Activated CD8-positive, alpha-beta memory T cell treated with anti-CD3 and anti-CD28 coated beads, Interleukin-2, amount 50 U/mL, for 24 hours (primary cell): ENCODE measurements around the gene SCAPER.
"Not testable (repeated sequence)": the region's sequence is repeated elsewhere in the genome, so short reads cannot be mapped to it uniquely, and the experiment has no call there.

Experiments used
- DNase-seq: peaks from one replicate; pipeline ENCODE4 v3.0.0-alpha.2; 2020; ENCODE audit errors: extremely low read depth

Gene SCAPER

GRCh38 chr15:76850367-76850766 is 54.8 kb downstream of the SCAPER start:
- not testable (repeated sequence) for DNase-seq

DNA sequence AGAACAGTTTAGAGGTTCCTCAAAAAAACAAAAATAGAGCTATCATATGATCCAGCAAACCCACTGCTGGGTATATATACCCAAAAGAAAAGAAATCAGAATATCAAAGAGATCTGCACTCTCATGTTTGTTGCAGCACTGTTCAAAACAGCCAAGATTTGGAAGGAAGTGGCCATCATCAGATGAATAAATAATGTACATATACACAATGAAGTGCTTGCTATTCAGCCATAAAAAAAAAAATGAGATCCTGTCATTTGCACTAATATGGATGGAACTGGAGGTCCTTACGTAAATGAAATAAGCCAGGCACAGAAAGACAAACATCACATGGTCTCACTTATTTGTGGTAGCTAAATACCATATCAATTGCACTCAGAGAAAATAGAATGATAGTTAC is 58.4 kb downstream of the SCAPER start:
- DNase-seq: no peak

DNA sequence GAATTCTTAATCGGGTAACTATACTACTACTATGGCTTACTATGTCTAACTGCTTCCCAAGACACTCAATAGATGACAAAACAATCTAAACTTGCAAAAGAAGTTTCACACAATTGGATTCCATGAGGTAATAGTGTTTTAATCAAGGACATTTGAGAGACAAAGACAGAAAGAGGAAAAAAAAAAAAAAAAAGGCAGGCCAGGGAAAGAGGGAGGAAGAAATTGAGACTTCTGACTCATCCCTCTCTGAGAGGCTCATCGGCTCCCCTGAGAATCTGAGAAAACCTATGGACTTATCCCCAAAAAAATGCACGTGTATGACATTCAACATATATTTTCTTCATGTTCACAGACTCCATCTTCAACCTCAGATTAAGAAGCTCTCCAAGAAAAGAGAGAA is 61.0 kb downstream of the SCAPER start:
- no peak for DNase-seq

GRCh38 chr15:76843269-76843668 is 61.9 kb downstream of the SCAPER start:
- DNase-seq: no peak

DNA sequence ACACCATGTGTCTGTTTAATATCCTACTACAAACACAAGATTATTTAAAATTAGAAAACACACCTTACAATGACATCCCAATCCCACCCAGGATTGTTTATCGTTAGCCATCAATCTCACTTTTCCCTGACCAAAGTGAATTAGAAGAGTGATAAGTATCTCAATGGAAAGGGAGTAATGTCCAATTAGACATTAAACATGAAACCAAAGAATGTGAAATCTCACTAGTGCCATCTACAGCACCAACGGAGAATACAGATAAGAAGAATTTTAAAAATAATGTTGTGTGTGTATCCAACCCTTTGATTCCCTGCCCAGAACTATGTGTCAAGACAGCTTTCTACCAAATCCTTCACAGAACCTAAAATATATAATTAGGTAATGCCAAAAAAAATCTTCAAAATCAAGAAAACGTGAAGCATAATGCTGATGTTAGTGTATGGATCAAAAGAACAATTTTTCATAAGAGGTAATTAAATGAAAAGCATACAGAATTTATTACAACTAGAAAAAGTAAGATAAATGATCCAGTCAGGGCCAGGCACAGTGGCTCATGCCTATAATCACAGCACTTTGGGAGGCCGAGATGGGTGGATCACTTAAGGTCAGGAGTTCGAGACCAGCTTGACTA is 64.2 kb downstream of the SCAPER start:
- DNase-seq: no peak

- no peak for DNase-seq
Measured at GRCh38 chr15:76839173-76839572, 66.0 kb downstream of the SCAPER start.

DNA sequence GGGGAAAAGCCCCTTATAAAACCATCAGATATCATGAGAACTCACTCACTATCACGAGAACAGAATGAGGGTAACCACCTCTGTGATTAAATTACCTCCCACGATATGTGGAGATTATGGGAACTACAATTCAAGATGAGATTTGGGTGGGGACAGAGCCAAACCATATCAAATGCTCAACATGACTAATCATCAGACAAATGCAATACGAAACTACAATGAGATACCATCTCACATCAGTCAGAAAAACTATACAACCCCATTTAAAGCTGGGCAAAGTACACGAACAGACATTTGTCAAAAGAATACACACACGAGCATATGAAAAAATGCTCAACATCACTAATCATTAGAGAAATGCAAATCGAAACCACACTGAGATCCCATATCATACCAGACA is 67.7 kb downstream of the SCAPER start:
- no peak for DNase-seq

DNA sequence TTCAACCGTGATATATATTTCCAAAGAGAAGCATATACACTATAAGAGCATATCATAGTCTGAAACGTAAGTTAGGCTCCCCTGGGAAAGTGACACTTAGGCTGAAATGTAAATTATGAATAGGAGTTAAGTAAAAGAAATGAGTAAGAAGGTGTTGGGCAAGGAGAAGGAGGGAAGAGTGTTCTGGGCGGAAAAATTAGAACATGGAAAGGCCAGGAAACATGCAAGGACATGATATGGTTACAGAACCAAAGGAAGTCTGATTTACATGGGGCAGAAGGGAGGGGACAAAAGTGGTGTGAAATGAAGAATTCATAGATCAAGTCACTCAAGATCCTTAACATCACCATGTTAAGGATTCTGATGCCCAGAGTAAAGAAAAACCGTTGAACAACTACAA is 75.2 kb downstream of the SCAPER start:
- DNase-seq: no peak

DNA sequence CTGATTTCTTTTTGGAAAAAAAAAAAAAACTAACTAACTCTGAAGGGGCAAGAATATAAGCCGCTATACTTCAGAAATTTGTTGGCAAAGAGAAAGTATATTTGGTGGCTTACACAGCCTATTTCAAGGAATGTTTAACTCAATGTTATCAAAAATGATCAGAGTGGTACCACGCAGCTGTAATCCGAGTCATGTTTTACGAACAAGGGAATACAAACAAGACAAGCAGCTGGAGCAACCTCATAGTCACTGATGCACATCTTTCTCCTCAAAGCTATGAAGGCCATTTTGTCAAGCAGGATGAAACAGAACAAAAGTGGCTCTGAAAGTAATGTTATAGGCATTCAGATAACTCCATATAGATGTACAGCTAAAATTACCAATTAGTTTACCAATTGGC is 81.2 kb downstream of the SCAPER start:
- no peak for DNase-seq

- DNase-seq: no peak
Measured at GRCh38 chr15:76823303-76823702, 81.8 kb downstream of the SCAPER start.

DNA sequence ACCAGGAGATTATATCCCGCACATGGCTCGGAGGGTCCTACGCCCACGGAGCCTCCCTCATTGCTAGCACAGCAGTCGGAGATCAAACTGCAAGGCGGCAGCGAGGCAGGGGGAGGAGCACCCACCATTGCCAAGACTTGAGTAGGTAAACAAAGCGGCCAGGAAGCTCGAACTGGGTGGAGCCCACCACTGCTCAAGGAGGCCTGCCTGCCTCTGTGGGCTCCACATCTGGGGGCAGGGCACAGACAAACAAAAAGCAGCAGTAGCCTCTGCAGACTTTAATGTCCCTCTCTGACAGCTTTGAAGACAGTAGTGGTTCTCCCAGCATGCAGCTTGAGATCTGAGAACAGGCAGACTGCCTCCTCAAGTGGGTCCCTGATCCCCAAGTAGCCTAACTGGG is 86.2 kb downstream of the SCAPER start:
- DNase-seq: not testable (repeated sequence)

DNA sequence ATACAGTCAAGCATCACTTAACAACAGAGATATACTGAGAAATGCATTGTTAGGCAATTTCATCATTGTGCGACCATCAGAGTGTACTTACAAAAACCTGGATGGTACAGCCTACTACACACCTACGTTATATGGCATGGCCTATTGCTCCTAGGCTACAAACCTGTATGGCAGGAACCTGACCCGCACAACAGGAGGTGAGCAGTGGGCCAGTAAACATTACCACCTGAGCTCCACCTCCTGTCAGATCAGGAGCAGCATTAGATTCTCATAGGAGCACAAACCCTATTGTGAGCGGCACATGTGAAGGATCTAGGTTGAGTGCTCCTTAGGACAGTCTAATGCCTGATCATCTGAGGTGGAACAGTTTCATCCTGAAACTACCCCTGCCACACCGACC is 89.7 kb downstream of the SCAPER start:
- DNase-seq: no peak

- no peak for DNase-seq
Measured at GRCh38 chr15:76812381-76812780, 92.8 kb downstream of the SCAPER start.

DNA sequence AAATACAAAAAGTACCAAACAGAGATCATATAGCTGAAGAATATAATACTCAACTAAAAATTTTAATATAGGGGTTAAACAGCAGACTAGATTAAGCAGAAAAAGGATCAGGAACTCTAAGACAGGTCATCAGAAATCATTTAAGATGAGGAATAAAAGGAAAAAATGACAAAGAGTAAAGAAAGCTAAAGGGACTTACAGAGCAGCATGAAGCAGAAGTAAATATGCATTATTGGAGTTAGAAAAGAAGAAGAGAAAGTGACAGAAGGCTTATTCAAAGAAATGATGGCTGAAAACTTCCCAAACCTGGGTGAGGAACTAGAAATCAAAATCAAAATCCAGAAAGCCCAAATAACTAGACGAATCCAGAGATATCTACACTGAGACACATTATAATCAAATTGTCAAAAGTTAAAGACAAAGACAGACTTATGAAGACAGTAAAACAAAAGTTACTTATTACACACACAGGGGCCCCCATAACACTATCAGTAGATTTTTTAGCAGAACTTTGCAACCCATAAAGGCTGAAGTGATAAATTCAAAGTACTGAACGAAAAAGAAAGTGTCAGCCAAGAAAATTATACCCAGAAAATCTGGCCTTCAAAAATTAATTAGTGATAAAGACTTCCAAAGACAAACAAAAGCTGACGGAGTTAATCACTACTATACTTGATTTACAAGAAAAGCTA is 95.6 kb downstream of the SCAPER start:
- DNase-seq: no peak

DNA sequence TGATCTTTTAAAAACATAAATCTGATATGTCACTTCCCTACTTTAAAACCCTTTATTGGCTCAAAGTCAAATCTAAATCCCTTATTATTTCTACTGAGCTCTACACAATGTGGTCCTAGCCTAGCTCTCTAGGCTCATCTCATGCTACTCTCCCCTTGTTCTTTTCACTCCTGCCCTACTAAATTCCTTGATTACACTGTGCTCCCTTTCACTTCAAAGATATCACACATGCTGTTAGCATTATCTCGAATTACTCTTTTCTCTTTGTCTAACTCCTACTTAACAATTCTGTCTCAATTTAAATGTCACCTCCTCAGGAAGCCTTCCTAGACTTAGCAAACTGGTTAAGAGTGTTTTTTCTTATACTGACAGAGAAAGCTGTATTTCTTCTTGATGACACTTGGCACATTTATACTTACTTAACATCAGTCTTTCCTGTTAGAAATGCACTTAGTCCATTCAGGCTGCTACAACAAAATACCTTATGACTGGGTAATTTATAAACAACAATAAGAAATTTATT is 102.0 kb downstream of the SCAPER start:
- DNase-seq: no peak

DNA sequence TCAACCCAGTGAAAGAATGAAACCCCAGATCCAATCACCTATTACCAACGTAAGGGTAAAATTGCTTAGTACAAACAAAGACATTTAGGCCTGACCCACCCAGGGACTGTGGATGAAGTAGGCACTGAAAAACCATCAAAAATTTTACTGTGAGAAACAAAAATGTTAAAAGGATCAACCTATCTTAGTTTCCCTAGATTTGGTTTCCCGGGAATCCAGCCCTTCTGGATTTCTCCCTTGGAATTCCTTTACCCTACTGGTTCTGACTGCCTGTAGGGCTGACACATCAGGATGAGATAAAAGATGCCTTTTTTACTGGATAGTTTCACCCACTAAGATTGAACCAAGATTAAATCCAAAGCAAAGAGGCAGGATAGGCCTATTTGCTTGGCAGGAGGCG is 102.7 kb downstream of the SCAPER start:
- DNase-seq: no peak

DNA sequence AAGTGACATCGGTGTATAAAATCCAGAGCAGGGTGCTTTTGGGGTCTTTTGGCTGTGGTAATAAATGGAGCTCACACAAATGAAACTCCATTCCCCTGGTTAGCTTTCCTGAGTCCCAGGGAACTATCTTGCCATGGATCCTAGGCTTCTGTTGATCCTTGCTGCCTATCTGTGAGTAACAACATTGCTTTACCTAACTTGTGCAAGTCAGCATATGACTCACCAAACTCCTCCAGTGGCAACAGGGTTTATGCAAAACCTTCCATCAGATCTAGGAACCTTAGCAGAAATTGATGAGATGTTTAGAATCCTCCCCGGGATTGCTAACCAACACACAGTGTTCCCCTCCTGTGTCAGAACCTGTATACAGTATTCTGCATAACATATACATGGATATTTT is 105.4 kb downstream of the SCAPER start:
- DNase-seq: no peak

DNA sequence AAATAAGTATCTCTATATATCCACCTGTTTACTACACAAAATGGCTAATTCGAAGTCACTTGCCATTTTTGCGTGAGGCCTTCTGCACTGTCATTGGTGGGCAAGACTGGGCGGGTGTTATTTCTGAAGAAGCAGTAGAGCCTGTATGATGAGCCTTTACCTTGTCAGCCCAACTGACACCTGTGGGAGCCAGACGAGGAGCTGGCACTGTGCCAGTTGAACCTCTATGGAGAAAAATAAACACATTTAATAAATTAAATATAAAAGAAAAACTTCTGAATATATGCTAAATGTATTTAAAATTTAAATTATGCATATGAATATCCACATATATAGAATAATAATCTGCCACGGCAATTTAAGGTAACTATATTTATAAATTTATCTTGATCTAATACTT is 109.9 kb downstream of the SCAPER start:
- no peak for DNase-seq

DNA sequence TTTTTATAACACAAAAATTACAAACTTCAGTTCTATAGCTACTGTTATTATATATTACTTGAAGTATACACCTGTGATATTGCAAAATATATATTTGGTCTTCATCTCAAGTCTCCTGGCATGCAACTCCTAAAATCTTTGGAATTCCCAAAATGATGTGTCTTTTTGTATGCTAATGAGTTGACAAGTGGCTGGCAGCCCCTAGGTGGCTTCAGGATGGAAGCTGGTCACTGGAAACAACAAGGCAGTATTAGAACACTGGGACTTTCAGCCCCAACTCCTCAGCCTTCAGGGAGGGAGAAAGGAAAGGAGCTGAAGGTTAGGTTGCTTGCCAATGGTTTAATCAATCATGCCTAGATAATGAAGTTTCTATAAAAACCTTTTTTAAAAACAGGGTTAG is 112.0 kb downstream of the SCAPER start:
- DNase-seq: no peak

- DNase-seq: no peak
Measured at GRCh38 chr15:76791511-76791910, 113.6 kb downstream of the SCAPER start.

- no peak for DNase-seq
Measured at GRCh38 chr15:76787273-76787672, 117.9 kb downstream of the SCAPER start.

DNA sequence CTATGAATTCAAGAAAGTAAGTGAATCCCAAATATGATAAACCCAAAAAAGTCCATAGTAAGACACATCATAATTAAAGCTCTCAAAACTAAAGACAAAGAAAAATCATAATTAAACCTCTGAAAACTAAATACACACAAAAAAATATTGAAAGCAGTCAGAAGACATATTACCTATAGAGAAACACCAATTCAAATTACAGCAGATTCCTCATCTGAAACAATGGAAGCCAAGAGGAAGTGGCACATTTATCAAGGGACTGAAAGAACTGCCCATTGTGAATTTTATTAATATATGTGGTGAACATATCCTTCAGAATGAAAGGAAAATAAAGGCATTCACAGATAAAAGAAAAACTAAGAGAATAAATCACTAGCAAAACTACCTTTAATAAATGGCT is 128.2 kb downstream of the SCAPER start:
- DNase-seq: no peak

DNA sequence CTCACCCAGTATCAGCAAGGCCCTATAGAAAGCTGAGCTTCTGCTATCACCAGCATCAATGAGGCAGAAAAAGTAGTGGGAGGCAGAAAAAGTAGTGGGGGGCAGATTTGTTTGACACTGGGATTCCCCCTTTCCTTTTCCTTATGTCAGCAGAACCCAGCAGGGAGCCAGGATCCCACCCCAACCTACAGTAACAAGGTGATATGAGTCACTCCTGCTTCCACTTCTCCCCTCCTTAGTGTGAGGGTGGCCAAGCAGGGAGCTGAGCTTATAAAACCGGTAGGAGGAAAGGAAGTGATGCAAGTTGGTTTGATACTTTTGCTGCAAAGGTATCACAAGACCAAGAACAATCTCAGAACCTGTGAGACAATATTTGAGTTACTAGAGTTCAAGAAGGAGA is 128.7 kb downstream of the SCAPER start:
- DNase-seq: no peak

DNA sequence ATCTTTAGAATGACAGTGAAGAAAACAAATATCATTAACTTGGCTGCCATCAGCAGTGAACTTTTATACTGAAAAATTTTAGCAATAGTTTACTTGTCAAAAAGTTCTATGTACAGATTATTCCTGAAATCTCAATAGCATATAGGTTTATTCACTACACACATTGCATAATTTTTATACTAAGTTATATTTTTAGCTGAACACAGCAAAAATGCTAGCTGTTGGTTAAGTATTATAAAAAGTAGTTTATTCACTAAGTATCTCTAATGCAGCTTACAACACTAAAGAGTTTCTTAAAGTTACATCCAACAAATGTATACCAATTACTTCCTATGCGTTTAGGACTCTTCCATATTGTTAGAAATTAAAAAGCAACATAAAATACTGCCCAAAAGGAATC is 131.9 kb downstream of the SCAPER start:
- DNase-seq: no peak
